RCC 7860 (cell line): Measurements from ENCODE around the gene PRR12.

Experiments used
- DNase-seq: peaks from one replicate; pipeline ENCODE4 v3.0.0-alpha.2; 2015; ENCODE audit warnings: low spot score
- FAIRE-seq: peaks from 2 replicates; lab custom pipeline; 2012; peaks lifted over from hg19 to GRCh38; lab: Jason Lieb, UNC

PRR12 gene

GRCh38 chr19:49590071-49590970 lies 661 bp upstream of the PRR12 start:
- peak; percentile 93 for DNase-seq
- peak; percentile 77 for FAIRE-seq

DNA sequence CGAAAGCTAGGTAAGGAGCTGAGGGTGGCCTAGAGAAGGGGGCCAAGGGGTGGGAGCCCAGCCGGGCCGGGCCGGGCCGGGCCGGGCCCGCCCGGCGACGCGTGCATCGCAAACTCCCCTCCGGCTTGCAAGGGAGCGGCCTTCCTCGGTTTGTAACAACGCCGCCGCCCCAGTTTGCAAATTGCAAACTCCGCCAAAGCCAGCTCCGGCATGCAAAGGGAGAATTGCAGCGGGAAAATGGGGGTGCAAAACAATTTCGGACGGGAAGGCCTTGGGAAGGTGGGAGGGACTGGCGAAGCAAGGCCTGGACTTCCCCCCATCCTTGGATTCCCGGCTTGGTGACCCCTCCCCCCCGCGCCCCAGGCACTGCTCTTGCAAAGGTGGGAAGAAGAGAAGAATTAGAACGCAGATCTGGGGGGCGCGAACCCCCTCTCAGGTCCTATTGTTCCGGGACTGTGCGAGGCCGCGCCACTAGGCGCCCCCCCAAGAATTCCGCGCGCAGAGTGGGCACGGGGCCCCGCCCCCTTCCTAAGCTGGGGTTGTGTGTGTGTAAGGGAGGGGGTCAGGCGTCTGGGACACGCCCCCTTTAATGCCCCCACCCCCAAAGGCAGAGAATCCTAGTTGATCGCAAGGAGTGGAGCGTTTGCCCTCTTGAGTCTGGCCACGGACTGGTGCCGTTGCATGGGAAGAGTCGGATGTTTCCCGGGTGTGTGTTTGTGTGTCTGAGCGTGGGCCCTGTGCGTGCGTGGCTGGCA lies 926 bp downstream of the PRR12 start:
- FAIRE-seq (no peak), DNase-seq (peak; percentile 10)

DNA sequence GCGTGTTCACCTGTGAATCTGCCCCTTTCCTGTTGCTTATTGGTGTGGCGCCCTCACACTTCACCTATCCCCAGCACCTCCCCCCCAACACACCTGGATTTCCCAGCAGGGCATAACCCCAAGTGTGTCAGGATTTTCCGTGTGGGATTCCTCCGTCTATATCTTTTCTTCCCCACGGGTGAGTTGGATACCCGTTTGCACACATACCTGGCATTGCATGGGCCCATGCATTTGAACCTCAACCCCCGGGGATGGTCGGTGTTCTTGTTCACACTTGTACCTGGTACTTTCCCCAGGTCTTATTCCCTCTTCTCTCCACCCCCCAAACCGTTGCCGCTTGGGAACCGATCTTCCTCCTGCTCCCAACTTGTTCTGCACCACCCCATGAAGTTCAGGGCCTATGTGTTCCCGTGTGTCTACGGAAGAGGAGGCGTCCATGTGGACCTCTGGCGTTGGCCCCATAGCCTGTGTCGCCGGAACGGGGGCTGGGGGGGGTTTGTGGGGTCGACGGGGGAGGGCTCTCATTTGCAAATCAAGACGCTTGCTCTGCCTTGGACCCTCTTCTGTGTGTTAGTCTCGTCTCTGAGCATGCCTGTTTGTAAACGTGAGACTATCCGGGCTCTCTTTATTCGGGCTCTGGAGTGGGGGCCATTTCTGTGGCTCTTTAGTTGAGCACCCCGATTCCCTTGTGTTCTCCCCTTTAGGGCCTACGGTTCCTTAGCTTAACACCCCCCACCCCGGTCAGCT lies 1.7 kb downstream of the PRR12 start:
- FAIRE-seq = no peak
- DNase-seq = no peak

DNA sequence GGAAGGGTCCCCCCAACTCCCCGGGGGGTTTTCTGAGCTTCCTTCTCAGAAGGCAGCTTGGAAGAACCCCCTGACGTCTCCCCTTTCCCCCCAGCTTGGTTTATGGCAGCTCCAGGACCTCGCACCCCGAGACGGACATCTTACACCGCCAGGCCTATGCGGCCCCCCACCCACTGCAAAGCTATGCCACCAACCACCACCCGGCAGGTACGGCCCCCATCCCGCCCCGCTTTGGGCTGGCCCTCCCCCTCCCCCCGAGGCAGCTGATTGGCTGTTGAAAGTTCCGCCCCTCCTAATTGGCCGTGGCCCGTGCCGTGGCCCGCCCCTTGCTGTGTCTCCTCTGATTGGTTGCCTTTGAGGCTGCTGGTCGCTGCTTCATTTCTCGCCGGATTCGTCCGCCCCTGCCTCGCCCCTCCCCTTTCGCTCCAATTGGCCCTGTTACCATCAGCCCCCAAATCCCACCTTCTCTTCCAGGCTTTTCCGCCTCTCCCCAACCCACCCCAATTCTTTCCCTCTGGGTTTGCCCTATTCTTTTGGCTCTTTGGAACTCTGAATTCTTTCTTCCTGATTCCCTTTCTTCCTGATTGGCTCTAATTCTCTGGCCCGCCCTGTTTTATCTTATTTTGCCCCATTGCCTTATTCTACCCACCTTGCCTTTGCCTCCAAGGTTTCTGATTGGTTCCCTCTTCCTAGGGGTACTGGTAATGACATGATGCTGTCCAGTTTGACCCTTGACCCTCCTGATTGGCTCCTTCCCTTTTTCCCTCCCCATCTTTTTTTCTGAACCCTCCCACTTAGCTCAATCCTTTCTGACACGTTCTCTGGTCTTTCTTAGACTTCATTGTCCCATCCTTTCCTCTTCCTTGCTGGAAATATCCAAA lies 2.5 kb downstream of the PRR12 start:
- FAIRE-seq = no peak
- peak; percentile 67 for DNase-seq

- no peak for FAIRE-seq
- no peak for DNase-seq
Measured at GRCh38 chr19:49594157-49594992, 3.4 kb downstream of the PRR12 start.

GRCh38 chr19:49594993-49595818 lies 4.2 kb downstream of the PRR12 start:
- FAIRE-seq = no peak
- no peak for DNase-seq

- DNase-seq = no peak
- no peak for FAIRE-seq
Measured at GRCh38 chr19:49595819-49596404, 4.9 kb downstream of the PRR12 start.

DNA sequence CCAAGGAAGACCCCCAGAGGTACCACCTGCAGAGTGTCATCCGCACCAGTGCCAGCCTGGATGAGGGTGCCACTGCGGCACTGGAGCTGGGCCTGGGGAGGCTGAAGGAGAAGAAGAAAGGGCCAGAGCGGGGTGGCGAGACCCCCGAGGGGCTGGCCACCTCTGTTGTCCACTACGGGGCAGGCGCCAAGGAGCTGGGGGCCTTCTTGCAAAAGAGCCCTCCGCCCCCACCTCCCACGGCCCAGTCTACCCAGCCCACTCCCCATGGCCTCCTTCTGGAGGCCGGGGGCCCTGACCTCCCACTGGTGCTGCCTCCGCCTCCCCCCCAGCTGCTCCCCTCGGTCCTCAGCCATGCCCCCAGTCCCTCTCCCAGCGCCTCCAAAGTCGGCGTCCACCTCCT lies 5.4 kb downstream of the PRR12 start:
- no peak for DNase-seq
- no peak for FAIRE-seq

DNA sequence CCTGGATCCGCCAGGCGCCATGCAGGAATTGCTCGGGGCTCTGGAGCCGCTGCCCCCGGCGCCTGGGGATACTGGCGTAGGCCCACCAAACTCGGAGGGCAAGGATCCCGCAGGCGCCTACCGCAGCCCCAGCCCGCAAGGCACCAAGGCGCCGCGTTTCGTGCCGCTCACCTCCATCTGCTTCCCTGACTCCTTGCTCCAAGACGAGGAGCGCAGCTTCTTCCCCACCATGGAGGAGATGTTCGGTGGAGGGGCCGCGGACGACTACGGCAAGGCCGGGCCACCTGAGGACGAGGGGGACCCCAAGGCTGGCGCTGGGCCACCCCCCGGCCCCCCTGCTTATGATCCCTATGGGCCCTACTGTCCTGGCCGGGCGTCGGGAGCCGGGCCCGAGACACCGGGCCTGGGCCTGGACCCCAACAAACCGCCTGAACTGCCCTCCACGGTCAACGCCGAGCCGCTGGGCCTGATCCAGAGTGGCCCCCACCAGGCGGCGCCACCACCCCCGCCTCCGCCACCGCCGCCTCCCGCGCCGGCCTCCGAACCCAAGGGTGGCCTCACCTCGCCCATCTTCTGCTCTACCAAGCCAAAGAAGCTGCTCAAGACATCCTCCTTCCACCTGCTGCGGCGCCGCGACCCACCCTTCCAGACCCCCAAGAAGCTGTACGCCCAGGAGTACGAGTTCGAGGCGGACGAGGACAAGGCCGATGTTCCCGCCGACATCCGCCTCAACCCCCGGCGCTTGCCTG lies 6.1 kb downstream of the PRR12 start:
- DNase-seq (no peak), FAIRE-seq (no peak)

- no peak for FAIRE-seq
- no peak for DNase-seq
Measured at GRCh38 chr19:49597703-49597974, 6.7 kb downstream of the PRR12 start.

GRCh38 chr19:49599378-49600295 lies 8.7 kb downstream of the PRR12 start:
- no peak for FAIRE-seq
- no peak for DNase-seq

- no peak for DNase-seq
- FAIRE-seq = no peak
Measured at GRCh38 chr19:49601482-49602038, 10.6 kb downstream of the PRR12 start.

GRCh38 chr19:49602806-49603205 lies 11.8 kb downstream of the PRR12 start:
- no peak for FAIRE-seq
- DNase-seq = no peak

GRCh38 chr19:49605605-49606004 lies 14.6 kb downstream of the PRR12 start:
- no peak for DNase-seq
- FAIRE-seq = no peak

DNA sequence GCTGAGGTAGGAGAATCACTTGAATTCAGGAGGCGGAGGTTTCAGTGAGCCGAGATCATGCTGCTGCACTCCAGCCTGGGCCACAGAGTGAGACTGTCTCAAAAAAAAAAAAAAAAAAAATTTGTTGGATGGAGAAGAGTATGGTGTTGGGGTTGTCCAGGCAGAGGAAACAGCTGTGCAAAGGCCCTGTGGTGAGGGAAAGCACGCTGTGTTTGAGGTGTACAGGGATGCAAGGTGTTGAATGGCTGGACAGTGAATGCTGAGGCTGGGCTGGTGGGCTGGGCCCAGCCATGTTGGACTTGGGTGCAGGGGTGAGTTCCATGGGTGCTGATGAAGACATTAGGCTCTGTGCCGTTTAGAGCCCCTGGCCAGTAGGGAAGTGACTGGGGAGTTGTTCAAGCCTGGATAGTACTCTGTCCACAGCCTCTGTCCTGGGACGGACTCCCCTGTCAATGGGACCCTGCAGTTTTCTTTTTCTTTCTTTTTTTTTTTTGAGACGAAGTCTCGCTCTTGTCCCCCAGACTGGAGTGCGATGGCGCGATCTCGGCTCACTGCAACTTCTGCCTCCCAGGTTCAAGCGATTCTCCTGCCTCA lies 18.6 kb downstream of the PRR12 start:
- no peak for DNase-seq
- FAIRE-seq = no peak

DNA sequence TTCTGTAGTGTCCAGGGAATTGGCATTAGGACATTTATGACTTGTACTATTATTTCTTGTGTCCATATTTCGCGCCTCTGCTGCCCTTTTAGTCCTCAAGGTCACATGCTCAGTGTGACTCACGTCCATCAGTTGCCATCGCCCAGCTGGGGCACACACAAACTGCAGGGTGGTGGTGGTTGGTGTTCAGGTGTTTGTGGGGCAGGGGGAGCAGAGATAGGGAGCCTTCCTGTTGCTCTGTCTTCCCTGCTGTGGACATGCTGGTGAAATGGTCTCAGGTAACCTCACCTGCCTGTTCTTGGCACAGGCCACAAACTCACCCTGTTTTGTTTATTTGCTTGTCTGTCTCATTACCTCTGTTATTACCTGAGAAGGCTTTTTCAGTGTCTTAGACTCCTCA lies 22.4 kb downstream of the PRR12 start:
- FAIRE-seq = no peak

More for the DNA sequence above, 22.4 kb downstream of the PRR12 start:
- no peak for DNase-seq
